Measurements from ENCODE around the gene FBH1.

DNA sequence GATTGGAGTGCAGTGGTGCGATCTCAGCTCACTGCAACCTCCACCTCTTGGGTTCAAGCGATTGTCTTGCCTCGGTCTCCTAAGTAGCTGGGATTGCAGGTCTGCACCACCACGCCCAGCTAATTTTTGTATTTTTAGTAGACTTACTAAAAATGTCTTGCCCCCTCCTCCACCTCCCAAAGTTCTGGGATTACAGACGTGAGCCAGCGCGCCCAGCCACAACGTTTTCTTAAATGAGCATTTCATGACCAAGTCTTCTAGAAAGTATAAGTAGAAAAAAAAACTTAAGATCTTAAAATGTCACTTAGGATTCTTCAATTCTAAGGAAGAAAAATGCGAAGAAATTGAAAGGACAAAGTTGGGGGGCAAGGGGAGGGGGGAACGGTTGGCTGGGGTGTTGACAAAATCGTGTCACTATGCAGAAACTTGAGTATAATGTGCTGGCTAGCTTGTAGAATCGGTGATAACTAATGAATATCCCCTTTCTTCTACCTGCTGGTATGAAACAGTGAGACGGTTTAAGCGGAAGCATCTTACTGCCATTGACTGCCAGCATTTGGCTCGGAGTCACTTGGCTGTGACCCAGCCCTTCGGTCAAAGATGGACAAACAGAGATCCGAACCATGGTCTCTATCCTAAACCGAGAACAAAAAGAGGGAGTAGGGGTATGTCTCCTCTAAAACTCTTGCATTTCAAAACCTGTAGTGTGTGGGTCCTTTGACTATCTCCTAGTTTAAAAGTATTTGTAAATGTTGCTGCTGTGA, 12.7 kb downstream of the FBH1 start:
- TF ChIP-seq, protein P1, sequence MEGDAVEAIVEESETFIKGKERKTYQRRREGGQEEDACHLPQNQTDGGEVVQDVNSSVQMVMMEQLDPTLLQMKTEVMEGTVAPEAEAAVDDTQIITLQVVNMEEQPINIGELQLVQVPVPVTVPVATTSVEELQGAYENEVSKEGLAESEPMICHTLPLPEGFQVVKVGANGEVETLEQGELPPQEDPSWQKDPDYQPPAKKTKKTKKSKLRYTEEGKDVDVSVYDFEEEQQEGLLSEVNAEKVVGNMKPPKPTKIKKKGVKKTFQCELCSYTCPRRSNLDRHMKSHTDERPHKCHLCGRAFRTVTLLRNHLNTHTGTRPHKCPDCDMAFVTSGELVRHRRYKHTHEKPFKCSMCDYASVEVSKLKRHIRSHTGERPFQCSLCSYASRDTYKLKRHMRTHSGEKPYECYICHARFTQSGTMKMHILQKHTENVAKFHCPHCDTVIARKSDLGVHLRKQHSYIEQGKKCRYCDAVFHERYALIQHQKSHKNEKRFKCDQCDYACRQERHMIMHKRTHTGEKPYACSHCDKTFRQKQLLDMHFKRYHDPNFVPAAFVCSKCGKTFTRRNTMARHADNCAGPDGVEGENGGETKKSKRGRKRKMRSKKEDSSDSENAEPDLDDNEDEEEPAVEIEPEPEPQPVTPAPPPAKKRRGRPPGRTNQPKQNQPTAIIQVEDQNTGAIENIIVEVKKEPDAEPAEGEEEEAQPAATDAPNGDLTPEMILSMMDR (IDR thresholded peaks at IDR 0.05) = no peak
- TF ChIP-seq POLR2AphosphoS5 (IDR thresholded peaks at IDR 0.05; ENCODE audit: low read depth, low read length) = no peak
- TF ChIP-seq, protein P2, sequence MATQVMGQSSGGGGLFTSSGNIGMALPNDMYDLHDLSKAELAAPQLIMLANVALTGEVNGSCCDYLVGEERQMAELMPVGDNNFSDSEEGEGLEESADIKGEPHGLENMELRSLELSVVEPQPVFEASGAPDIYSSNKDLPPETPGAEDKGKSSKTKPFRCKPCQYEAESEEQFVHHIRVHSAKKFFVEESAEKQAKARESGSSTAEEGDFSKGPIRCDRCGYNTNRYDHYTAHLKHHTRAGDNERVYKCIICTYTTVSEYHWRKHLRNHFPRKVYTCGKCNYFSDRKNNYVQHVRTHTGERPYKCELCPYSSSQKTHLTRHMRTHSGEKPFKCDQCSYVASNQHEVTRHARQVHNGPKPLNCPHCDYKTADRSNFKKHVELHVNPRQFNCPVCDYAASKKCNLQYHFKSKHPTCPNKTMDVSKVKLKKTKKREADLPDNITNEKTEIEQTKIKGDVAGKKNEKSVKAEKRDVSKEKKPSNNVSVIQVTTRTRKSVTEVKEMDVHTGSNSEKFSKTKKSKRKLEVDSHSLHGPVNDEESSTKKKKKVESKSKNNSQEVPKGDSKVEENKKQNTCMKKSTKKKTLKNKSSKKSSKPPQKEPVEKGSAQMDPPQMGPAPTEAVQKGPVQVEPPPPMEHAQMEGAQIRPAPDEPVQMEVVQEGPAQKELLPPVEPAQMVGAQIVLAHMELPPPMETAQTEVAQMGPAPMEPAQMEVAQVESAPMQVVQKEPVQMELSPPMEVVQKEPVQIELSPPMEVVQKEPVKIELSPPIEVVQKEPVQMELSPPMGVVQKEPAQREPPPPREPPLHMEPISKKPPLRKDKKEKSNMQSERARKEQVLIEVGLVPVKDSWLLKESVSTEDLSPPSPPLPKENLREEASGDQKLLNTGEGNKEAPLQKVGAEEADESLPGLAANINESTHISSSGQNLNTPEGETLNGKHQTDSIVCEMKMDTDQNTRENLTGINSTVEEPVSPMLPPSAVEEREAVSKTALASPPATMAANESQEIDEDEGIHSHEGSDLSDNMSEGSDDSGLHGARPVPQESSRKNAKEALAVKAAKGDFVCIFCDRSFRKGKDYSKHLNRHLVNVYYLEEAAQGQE (IDR thresholded peaks at IDR 0.05; ENCODE audit: insufficient read depth in 1 of 2, low read depth in 2 of 2, low read length in 1 of 2) = no peak
